ENCODE results near the gene PDXK.
"Not testable (repeated sequence)": the region's sequence is repeated elsewhere in the genome, so short reads cannot be mapped to it uniquely, and the experiment has no call there.

Gene PDXK

DNA sequence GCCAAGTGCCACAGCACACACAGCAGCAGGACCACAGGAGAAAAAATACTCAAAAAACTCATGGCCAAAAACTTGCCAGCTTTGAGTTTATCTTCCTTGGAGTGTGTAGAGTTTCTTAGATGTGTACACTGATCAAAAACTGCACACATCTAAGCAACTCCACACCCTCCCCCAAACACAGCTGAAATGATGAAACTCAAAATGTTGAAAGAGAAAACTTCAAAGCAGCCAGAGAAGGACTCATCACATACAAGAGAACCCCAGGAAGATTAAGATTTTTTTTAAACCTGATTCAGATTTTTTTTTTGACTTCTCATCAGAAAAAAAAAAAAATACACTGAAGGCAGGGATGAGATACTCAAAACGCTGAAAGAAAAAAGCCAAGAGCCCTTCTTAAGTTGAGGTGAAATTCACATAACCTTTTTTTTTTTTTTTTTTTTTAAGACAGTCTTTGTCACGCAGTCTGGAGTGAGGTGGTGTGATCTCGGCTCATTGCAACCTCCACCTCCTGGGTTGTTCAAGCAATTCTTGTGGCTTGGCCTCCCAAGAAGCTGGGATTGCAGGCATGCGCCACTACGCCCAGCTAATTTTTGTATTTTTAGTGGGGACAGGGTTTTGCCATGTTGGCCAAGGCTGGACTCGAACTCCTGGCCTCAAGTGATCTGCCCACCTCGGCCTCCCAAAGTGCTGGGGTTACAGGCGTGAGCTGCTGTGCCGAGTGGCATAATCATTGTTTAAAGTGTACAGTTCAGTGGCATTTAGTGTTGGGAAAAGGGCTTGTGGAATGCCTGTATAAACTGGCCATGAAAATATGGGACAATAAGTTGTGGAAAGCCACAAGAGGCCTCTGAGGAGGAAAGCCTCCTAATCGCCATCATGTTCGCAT lies 20.9 kb upstream of the PDXK start:
- no peak for DNase-seq

DNA sequence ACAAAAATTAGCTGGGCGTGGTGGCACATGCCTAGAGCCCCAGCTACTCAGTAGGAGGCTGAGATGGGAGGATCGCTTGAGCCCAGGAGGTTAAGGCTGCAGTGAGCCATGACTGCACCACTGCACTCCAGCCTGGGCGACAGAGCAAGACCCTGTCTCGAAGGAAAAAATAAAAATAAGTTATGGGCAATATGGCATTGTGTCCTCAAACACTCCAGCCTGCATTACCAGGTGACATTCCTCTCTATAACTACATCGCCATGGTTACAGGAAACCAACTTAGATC lies 19.5 kb upstream of the PDXK start:
- DNase-seq: not testable (repeated sequence)

DNA sequence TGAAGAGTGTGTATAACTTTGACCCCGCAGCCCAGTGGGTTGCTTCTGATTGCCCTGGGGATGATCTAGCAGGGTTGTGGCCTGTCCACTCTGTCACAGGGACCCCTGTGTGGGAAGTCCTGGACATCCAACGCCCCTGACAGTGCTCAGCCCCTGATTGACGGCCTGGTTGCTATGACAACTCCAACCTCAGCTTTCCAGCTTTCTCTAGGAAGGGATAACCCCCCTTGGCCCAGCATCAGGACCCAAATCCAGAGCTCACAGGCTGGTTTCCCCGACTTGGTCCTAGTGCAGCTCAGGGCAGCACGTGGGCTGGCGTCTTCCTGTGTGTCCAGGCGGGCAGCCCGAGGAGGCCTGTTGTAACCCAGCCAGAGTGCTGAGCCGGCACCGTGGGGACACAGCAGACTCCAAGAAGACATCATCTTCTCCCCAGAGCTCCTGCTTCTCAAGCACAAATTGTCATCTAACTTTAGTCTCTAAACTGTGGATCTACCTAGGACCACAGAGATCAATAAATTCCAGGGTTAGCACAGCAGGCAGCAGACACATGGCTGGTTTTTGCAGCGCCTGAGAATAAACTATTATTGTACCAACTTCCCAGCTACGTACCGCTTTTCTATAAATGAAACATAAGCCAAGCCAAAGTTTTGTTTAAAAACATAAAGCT lies 18.9 kb upstream of the PDXK start:
- peak in 1 of 51 donors; percentile 21 for DNase-seq

DNA sequence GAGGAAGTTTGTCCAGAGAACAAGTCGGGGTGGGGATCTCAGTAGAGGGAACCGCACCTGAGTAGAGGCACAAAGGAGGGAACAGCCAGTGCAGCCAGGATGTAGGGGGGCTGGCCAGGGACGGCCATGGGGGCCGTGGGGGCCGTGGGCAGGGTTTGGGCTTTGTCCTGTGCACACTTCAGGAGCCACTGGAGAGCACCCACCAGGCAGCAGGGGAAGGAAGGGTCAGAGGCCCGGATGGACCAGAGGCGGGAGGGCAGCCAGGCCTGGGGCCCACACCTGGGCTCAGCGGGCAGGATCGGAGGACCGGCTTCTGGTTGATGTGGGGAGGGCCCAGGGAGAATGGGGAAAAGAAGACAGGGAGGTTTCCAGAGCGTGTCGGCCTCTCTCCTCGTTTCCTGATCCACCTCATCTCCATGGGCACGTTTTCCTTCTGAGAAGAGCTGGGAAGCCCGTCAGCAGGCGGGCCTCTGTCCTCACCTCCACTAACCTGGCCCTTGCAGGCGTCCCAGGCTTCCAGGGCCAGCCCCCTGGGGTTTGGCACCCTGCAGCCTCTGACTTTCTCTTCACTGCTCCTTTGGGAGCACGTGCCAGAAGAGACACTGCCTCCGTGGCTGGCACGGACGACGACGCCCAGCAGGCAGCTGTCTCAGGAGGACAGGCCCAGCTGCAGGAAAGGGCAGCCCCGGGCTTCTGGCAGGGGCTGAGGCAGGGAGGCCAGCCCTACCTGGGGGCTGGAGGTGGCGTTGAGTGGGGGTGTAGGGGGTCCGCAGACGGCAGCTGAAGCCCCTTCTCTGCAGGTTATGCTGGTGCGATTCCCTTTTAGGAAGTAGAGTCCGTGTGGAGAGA lies 16.8 kb upstream of the PDXK start:
- no peak for DNase-seq

DNA sequence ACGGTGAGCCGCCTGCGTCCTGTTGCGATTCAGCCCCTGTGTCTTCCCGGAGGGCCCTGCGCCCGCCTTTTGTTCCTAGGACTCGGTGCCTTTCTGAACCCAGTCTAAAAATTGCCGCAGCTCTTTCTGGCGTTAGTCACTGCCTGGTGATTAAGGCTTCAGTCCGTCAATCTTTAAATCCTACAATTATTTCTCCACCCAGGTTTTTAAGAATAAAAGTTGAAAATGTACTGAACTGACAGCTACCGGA lies 16.2 kb upstream of the PDXK start:
- DNase-seq: no peak

DNA sequence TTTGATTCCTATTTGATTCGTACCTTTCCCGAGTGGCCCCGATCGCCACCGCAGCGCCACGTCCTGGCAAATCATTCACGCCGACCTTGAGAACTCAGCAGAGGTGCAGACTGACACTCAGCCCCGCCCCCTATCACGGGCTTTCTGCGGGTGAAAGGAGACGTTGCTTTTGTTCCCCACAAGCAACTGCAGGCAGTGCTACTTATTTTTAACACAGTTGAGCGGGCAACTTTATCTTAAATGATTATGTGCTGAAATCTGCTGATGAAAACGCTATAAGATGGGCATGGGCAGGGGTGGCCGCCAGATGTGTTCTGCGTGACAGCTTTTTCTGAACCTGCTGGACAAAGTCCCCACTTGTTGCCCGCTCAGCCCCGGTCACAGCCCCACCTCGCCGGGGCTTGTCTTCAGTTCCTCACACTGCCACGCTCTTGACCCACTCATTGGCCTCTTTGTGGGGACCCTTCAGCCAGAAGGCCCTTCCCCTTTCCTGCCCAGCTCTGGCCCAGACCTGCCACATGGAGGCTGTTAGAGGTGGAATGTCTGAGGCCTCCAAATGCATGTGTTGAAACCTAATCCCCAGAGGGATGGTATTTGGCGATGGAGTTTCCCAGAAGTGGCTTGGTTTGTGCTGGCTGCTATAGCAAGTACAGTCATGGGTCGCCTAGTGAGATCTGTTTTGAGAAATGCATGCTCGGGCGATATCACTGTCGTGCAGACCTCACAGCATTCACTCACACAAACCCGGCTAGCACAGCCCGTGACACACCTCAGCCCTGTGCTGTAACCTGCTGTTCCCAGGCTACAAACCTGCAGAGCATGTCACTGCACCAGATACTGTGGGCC lies 15.7 kb upstream of the PDXK start:
- peak in 12 of 51 donors; percentile 19 to 47 (median 34) for DNase-seq

DNA sequence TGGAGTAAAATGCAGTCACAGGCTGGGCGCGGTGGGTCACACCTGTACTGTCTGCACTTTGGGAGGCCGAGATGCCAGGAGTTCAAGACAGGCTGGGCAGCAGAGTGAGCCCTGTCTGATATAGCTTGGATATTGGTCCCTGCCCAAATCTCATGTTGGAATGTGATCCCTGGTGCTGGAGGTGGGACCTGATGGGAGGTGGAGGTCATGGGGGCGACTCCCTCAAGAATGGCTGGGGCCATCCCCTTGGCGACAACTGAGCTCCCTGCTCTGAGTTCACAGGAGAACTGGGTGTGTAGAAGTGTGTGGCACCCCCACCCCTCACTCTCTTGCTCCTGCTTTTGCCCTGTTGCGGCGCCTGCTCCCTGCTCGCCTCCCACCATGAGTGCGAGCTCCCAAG lies 11.5 kb upstream of the PDXK start:
- DNase-seq: no peak

DNA sequence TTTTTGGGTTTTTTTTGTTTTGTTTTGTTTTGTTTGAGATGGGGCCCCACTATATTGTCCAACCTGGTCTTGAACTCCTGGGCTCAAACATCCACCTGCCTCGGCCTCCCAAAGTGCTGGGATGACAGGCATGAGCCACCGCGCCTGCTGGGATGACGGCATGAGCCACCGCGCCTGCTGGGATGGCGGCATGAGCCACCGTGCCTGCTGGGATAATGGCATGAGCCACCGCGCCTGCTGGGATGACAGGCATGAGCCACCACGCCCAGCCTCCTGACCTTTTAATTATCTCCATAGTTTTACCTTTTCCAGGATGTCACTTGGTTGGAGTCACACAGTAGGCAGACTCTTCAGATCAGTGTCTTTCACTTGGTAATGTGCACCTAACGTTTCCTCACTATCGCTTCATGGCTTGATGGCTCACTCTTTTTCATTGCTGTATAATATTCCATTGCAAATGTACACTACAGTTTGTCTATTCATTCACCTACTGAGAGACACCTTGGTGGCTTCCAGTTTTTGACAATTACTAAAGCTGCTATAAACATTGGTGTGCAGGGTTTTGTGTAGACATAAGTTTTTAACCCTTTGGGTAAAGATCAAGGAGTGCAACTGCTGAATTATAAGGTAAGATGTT lies 10.1 kb upstream of the PDXK start:
- DNase-seq: no peak

DNA sequence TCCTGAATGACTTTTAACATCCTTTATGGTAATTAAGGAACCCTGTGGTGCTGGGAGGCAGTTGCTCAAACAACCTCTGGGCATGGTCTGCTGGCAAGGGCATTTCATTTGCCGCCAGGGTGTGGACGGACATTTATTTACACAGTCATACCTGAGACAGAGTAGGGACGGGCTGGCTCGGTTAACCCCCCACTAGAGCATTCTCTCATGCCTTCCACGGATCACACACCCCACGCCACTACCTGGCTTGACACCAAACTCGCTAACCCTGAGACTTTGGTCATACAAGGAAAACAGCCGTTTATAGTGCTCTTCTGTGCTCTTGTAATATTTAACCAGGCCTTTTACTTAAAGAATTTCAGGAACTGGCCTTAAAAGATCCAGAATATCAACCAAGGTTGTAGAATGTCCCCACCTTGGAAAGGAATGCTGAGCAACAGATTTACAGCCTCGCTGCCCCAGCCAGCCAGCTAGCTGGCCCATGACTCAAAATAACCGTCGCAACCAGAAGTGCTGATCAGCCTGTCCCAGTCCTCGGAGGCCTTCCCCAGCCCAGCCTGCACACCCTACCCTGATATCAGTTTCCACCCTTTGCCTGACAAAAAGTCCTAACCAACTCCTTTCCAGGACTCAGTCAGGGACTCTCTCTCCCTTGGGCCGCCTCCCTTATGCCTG lies 6.5 kb upstream of the PDXK start:
- no peak for DNase-seq

DNA sequence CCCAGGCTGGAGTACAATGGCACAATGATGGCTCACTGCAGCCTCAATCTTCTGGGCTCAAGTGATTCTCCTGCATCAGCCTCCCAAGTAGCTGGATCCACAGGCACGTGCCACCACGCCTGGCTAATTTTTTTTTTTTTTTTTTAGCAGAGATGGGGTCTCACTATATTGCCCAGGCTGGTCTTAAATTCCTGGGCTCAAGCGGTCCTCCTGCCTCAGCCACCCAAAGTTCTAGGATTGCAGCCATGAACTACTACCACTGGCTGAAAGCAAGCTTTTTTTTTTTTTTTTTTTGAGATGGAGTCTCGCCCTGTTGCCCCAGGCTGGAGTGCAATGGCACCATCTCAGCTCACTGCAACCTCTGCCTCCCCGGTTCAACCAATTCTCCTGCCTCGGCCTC lies 5.8 kb upstream of the PDXK start:
- not testable (repeated sequence) for DNase-seq

DNA sequence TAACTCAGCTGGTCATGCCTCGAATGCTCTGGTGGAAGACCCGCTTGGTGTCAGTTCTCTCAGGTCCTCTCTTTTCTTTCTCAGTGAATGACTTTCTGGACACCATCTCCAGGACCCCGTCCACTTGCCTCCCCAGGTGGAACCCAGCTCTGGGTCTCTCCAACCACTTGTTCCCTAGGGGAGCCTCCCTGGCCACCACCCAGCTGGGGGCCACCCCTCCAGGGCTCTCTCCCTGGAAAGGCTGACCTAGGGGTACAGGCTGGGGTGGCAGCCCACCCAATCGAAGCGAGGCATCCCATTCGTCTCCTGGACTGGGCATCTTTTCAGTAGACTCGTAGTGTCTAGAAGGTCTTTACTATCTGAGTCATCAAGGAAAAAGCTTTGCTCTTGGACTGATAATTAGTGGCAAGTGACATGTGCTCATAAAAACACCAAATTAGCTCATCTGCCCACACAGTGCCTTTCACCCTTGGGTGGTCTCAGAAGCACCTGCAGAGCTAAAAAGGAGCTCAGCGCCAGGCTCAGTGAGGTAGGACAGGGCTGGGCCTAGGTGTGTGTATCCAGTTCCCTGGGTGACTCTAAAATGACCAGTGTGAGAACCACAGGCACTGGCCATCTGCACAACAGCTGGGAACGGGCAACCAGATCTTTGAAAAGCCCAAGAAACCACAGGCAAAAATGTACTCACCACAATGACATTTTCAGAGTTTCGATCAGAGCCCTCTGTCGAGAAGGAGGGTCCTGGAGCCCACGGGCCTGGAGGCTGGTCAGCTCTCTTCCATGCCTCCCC lies 2.4 kb upstream of the PDXK start:
- DNase-seq: no peak

DNA sequence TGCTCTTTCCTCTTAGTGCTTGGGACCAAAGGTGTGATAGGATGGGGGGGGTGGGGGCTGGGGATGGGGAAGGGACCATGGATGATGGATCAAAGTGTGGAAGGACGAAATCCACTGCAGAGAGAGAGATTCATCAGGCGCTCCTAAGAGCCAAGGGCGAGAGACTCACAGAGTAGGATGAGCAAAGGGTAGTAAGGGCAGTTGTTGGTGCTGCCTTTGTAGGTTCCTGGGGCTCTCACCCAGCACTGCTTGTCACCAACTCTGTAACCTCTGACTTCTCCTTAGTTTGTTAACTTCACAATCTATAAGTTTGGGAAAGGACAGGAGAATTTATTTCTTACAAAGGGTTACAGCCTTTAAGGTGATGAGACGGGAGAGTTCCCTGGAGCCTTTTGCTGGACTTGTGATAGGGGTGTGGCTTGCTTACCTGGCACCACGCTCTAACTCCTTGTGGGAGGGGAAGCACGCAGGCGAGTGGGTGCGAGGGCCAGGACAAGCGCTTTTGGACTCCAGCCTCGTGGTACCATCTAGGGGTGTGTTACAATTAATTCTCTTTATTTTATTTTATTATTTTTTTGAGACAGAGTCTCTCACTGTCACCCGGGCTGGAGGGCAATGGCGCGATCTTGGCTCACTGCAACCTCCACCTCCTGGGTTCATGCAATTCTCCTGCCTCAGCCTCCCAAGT lies 1.6 kb upstream of the PDXK start:
- no peak for DNase-seq

DNA sequence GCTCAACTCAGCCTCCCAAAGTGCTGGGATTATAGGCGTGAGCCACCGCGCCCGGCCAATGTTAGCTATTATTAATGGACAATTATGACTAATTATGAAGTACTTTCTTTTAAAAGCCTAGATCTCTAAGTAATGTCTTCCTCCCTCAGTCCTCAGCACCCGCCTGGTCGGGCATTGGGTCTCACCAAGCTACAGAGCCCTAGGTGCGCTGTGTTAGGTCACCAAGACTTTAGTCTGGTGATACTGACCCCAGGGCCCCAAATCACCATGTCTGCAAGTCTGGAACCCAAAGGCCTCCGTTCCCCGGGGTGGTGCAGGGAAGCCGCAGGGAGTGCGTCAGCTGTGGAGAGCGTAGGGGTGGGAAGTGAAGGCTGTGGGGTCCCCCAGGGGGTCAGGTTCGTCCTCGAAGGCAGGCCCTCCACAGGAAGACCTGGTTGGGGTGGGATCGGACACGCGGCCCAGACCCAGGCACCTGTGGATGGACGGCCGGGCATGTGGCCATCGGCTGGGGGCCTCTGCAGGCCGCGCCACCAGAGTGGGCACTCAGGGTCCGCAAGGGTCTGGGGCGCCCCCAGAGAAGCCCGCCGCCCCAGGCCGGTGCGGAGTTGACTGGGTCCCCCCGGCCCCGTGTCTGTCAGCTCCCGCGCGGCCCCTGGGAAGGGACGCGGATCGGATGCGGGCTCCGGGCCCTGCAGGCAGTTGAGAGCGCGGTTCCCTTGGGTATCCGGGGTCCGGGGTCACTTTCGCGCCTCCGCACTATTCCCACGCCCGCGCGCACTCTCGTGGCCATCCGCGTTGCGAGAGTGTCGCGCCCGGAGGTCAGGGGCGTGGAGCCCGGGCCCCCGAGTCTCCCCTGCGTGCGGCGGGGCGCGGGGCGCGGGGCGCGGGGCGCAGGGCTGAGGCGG lies 710 bp upstream of the PDXK start:
- no peak for DNase-seq

DNA sequence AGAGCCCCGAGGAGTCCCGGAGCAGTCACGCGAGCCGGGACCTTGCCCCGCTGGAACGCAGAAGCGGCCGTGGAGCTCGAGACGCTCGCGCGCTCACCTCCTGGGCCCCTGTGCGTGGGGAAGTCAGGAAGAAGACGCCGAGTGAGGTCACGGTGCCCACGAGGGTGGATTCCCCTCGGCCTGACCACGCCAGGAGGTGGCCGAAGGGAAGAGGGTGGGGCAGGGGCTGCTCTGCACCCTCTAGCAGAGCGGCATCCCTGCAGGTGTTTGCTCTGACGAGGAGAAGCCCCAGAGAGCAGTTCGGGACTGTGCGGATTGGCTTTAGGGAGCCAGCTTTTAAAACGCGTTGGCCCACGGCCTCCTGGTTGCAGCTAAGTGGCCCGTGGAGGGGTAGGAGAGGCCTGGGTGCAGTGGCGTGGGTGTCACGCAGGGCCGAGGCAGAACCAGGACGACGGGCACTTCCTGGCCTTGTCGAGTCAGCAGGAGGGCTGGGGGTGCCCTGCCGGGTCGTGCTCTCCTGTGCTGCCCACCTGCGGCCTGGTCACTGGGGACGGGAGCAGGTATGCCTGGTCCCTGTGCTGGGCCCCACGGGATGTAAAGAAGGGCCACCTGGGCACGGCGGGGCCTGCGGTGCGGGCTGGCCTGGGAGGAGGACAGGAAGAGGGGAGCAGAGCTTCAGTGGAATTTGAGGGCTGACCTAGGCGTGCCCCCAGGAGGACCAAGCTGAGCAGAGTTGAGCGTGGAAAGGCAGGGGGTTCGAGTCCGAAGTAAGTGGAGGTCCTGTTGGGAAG lies 1.0 kb downstream of the PDXK start:
- peak in 1 of 51 donors; percentile 42 for DNase-seq

DNA sequence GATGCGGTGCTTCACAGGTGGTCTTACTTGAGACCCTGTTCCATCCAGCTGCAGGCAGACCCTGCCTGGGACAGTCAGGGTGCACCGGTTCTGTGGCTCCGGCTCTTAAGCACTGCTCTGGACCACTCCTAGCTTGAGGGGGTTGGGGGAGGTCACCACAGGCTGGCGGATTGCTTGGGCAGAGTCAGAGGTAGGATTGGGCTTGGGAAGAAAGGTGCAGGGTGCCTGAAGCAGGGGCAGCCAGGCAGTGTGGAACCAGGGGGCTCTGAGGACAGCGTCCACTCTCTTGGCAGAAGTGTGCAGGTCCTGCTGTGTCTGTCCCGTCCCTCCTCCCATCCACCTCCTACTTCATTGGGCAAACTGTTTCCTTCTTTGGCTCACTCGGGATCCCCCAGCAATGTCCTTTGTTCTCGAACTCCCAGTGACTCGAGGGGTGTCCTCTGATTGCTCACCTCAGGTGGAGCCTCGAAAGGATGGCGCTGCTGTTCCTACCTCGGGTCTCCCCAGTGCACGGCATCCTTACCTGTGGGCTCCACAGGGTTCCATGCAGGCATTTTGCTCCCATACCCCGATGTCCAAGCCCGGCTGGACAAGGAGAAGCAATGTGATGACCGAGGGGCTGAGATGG lies 1.7 kb downstream of the PDXK start:
- DNase-seq: no peak

DNA sequence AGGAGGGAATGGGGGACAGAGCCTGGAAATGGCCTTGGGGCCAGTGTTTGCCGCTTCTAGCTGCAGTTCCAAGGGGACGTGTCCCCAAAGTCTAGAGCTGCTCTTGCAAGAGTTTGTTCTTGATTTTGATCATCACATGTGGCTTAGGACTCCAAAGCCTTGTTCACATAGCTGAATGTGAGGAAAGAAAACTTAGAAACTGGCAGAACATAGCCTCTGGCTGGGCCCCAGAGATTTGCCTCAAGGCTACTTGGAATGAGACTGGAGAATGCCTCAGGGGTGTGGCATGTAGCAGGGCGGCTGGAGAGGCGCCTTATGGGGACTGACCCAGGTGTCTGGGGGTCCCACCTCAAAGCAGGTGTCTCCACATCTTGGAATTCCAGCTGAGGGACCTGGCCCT lies 2.3 kb downstream of the PDXK start:
- no peak for DNase-seq

DNA sequence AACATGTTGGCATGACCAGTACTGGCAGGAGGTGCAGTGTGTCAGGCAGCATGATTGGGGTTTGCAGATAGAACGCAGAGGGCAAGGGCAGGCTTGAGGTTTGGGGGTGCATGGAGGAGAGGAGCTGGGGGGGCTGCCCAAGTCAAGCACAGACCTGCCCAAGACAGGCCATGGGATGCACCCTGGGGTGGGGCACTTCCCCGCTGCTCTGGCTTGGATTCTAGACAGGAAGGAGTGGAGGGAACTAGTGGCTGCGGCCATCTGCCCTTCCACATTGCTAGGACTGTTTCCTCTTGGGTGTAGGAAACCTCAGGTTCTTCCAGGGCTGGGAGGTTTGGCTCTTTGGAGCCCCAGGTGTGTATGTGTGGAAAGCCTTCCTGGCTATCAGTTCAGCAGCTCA lies 3.0 kb downstream of the PDXK start:
- DNase-seq: no peak

All from hypothalamus (tissue), 51 donors.